GM12892 (cell line): Measurements from ENCODE around the gene DHRS4.

Source experiments
- POLR2A ChIP-seq: IDR thresholded peaks from 2 replicates; pipeline ENCODE4 v1.6.1; 2011; ENCODE audit warnings: low read depth, low read length, control low read depth
- POLR2AphosphoS5 ChIP-seq: IDR thresholded peaks from 2 replicates; pipeline ENCODE4 v1.6.1; 2011; ENCODE audit warnings: low read depth, low read length, control low read depth

DNA sequence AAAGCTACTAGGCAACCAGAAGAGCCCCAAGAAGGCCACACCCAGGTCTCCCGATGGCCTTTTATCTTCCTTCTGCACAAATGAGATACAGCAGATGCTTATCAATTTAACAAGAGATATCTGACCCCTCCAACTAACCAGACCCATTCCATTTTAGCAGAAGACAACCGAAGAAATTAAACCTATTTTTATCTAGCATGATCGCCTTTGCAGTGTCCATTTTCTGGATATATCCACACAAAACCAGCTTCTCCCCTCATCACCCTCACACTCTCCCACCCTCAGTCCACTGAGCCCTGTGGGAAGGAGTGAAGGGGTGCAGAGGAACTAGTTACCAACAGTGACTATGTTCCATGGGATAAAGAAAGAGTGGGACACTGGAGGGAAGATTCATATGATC is 20.9 kb upstream of the DHRS4 start:
- TF ChIP-seq POLR2AphosphoS5 (no peak), POLR2A (no peak)
